ENCODE measurements around the gene CP. TPM values are rescaled to one million over a fixed set of nuclear protein-coding genes. Genes with fewer than 3 reads are reported as not detected.

Gene CP
- total RNA-seq, 4 donors from 2014 or later: 1.7 to 10.2 (median 4.0) TPM

DNA sequence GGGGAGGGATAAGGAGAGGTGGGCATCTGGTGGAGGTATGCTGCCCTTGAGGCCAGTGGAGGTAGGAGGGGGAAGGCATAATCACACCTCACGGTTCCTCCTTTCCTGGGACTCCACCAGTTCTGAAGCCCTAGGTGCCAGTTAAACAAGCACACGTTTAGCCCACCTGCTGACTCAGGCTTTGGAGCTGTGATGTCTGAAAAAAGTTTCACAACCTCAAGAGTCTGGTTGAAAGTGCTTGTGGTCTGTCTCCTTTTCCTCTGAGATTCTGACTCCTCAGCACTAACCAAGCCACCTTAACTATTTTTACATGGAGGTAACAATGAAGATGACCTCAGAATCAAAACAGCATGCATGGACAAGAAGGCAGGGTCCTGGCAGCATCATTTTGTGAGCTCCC, 69.2 kb downstream of the CP start:
- whole genome bisulfite sequencing: 74% methylated on average over 2 of the region's 2 CpGs
- TF ChIP-seq EP300 (IDR thresholded peaks at IDR 0.05) (no peak), POLR2AphosphoS5 (IDR thresholded peaks at IDR 0.05) (no peak), POLR2A (IDR thresholded peaks at IDR 0.05) (no peak)
- TF ChIP-seq, protein P1, sequence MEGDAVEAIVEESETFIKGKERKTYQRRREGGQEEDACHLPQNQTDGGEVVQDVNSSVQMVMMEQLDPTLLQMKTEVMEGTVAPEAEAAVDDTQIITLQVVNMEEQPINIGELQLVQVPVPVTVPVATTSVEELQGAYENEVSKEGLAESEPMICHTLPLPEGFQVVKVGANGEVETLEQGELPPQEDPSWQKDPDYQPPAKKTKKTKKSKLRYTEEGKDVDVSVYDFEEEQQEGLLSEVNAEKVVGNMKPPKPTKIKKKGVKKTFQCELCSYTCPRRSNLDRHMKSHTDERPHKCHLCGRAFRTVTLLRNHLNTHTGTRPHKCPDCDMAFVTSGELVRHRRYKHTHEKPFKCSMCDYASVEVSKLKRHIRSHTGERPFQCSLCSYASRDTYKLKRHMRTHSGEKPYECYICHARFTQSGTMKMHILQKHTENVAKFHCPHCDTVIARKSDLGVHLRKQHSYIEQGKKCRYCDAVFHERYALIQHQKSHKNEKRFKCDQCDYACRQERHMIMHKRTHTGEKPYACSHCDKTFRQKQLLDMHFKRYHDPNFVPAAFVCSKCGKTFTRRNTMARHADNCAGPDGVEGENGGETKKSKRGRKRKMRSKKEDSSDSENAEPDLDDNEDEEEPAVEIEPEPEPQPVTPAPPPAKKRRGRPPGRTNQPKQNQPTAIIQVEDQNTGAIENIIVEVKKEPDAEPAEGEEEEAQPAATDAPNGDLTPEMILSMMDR (IDR thresholded peaks at IDR 0.05): no peak

DNA sequence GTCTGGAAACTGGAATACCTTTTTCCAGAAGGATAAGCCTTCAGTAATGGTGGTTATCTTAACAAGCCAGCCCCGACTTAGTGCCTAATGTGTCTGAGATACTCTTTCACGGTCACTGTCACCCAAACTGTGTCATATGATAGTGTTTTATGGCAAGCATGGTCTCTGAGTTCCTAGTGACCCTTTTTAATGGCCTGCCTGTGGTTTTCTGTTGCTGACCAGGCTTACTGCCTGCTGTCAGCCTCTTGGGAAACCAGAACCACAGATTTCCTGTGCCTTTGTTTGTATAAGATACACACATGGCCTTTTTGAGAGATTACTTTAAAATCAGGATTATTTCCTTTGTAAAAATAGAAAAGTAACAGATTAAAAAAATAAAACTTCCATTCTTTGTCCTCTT, 69.8 kb downstream of the CP start:
- no peaks in the 10 kb centered on the region for H3K4me1 ChIP-seq
- H3K36me3 ChIP-seq: peaks cover 33% of the 10 kb centered on the region
- DNase-seq (ENCODE audit: low spot score in 2 of 2): no peak
- no peak for TF ChIP-seq EP300 (IDR thresholded peaks at IDR 0.05)
- 66% methylated on average over 2 of the region's 2 CpGs for WGBS
- no peak overlapping the region for H3K27ac ChIP-seq
- H3K27me3 ChIP-seq: no peaks in the 10 kb centered on the region
- H3K4me3 ChIP-seq: no peak overlapping the region
- H3K9me3 ChIP-seq: no peaks in the 10 kb centered on the region

More for the DNA sequence above, 69.2 kb downstream of the CP start:
- H3K27ac ChIP-seq: no peak overlapping the region
- H3K4me3 ChIP-seq: no peak overlapping the region
- H3K4me1 ChIP-seq: no peaks in the 10 kb centered on the region
- no peaks in the 10 kb centered on the region for H3K9me3 ChIP-seq
- DNase-seq (ENCODE audit: low spot score in 2 of 2): no peak
- H3K36me3 ChIP-seq: peaks cover 36% of the 10 kb centered on the region
- no peaks in the 10 kb centered on the region for H3K27me3 ChIP-seq

DNA sequence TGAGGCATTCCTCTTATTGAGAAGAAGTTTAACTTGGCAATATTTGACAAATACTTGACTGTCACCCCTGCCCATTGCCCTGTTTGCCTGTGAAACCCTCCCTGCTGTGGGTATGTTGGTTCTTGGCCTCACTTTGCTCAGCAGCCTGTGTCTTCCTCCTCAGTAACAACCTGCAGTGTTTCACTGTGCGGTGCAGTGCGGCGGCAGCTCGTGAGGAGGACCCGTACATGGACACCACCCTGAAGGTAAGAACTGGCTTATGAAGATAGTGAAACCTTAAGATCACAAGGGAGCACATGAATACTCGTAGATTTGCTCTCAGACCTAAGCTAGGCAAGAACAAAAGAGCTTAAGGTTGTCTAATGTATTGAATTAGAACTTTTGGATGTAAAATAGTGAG, 71.2 kb downstream of the CP start:
- WGBS: 99% methylated on average over 6 of the region's 6 CpGs
- no peak for TF ChIP-seq POLR2A (IDR thresholded peaks at IDR 0.05)
- no peak for TF ChIP-seq POLR2AphosphoS5 (IDR thresholded peaks at IDR 0.05)
- TF ChIP-seq EP300 (IDR thresholded peaks at IDR 0.05): no peak
- TF ChIP-seq, protein P1 (IDR thresholded peaks at IDR 0.05): no peak
- Histone ChIP-seq H3K27ac (no peak overlapping the region), H3K4me3 (no peak overlapping the region), H3K36me3 (peaks cover 30% of the 10 kb centered on the region), H3K9me3 (no peaks in the 10 kb centered on the region), H3K4me1 (no peaks in the 10 kb centered on the region), H3K27me3 (no peaks in the 10 kb centered on the region)
- no peak for DNase-seq (ENCODE audit: low spot score in 2 of 2)

DNA sequence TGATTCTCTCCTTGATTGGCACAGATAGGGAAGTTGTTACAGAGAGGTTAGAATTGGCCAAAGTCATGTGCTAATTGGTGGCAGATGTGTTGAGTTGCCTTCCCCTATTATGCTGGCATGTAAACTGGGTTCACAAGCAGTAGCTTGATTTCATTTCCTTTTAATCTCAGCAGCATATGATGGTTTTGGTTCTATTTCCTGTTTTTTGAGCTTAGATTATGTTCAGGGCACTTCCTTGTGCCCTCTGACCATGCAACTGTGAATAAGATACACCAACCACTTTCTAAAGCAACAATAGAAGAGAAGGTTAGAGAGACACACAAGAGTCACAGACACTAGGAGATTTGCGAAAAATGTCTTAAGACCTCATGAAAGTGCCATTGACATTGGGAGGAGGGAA, 75.7 kb downstream of the CP start:
- no peak for TF ChIP-seq EP300 (IDR thresholded peaks at IDR 0.05)
- no peak for TF ChIP-seq POLR2A (IDR thresholded peaks at IDR 0.05)
- no peak for TF ChIP-seq POLR2AphosphoS5 (IDR thresholded peaks at IDR 0.05)
- TF ChIP-seq, protein P1 (IDR thresholded peaks at IDR 0.05): no peak
- 94% methylated on average over 1 of the region's 1 CpG for WGBS
- Histone ChIP-seq H3K9me3 (no peaks in the 10 kb centered on the region), H3K27me3 (no peaks in the 10 kb centered on the region), H3K4me1 (no peaks in the 10 kb centered on the region), H3K27ac (no peak overlapping the region), H3K36me3 (peaks cover 20% of the 10 kb centered on the region), H3K4me3 (no peak overlapping the region)
- no peak for DNase-seq (ENCODE audit: low spot score in 2 of 2)

DNA sequence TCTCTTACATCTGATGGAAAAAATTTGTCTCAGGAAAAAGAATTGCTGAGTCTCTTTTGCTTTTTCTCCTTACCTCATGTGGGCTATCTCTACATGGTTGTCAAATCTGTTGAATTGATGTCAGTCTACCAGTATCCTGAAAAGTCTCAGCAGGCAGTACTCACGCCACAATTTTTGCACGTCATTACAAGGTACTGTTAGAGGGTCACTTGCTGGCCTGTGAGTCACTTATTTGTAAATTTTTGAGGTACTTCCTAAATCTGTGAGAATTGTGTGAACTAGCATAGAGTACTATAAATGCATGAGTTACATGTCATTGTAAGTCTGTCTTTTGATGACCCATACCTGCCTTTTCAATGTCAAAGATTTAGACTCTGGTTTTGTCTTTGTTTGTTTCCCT, 76.3 kb downstream of the CP start:
- TF ChIP-seq POLR2A (IDR thresholded peaks at IDR 0.05) (no peak), EP300 (IDR thresholded peaks at IDR 0.05) (no peak), POLR2AphosphoS5 (IDR thresholded peaks at IDR 0.05) (no peak)
- TF ChIP-seq, protein P1 (IDR thresholded peaks at IDR 0.05): no peak
- WGBS: 81% methylated on average over 2 of the region's 2 CpGs
- no peak overlapping the region for H3K4me3 ChIP-seq
- H3K27ac ChIP-seq: no peak overlapping the region
- DNase-seq (ENCODE audit: low spot score in 2 of 2): no peak
- H3K4me1 ChIP-seq: no peaks in the 10 kb centered on the region
- no peaks in the 10 kb centered on the region for H3K9me3 ChIP-seq
- H3K36me3 ChIP-seq: peaks cover 18% of the 10 kb centered on the region
- H3K27me3 ChIP-seq: no peaks in the 10 kb centered on the region

DNA sequence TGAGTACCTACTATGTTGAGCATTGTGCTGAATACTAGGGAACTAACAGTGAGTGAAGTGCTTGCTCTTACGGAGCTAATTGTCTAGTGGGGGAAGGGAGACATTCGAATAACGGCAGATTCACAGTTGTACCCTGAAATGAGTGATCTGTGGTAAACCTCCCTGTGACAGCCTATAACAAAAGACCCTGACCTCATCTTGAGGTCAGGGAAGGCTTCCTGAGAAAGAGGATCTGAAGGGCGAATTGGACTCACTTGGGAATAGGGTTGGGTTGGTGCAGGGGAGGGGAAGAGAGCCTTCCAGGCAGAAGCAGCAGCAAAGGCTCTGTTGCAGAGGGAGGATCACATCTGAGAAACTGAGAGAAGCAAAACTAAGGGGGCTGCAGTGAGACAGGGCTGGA, 78.9 kb downstream of the CP start:
- Histone ChIP-seq H3K27ac (no peak overlapping the region), H3K4me1 (no peaks in the 10 kb centered on the region), H3K36me3 (peaks cover 9% of the 10 kb centered on the region), H3K9me3 (no peaks in the 10 kb centered on the region), H3K4me3 (no peak overlapping the region), H3K27me3 (no peaks in the 10 kb centered on the region)
- WGBS: 89% methylated on average over 4 of the region's 4 CpGs
- TF ChIP-seq EP300 (IDR thresholded peaks at IDR 0.05) (no peak), POLR2A (IDR thresholded peaks at IDR 0.05) (no peak), POLR2AphosphoS5 (IDR thresholded peaks at IDR 0.05) (no peak)
- TF ChIP-seq, protein P1 (IDR thresholded peaks at IDR 0.05): no peak
- no peak for DNase-seq (ENCODE audit: low spot score in 2 of 2)
